ENCODE measurements around the gene TMEM247.
"Not testable (repeated sequence)": the region's sequence is repeated elsewhere in the genome, so short reads cannot be mapped to it uniquely, and the experiment has no call there.

Gene TMEM247

DNA sequence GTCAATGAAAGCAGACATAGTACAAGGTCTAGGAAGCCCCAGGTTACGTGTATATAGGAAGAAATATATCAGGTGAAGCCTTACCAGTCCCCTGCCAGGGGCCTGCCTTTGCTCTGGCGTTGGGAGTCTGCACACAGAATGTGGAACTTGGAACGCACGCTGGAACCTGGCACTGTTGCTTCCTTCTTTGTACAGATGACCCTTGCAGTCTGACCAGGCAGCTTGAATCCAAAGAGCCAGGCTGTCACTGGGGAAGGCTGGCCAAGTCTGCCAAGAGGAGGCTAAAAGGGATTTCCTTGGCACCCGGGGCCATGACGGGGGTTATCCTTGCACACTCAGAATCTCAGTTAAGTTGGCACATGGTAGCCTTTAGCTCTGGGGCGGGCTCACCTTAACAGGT lies 39.5 kb downstream of the TMEM247 start:
- DNase-seq, result no peak

- no peak for DNase-seq
Measured at GRCh38 chr2:46519265-46519664, 39.9 kb downstream of the TMEM247 start.

- no peak for DNase-seq
Measured at GRCh38 chr2:46520130-46520711, 40.9 kb downstream of the TMEM247 start.

DNA sequence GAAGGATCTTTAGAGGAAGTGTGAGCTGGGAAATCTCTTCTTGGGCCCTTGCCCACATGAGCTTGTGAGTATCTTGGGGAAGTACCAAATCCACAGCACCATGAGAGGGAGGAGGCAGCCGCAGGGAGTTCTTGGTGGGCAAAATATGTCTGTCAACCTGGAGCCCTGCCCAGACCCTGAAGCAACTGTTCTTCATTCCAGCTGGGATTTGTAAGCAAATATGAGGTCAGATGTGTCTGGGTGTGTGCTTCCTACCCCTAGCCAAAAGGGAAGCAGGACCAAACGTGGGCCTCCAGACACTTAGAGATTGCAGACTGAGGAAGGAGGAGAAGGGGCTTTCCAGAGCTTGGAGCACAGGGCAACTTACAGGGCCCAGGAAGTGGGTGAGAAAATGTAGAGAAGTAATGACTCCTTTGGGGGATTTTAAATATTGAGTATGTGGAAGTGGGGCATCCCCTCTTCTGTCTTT lies 41.9 kb downstream of the TMEM247 start:
- DNase-seq, result no peak

DNA sequence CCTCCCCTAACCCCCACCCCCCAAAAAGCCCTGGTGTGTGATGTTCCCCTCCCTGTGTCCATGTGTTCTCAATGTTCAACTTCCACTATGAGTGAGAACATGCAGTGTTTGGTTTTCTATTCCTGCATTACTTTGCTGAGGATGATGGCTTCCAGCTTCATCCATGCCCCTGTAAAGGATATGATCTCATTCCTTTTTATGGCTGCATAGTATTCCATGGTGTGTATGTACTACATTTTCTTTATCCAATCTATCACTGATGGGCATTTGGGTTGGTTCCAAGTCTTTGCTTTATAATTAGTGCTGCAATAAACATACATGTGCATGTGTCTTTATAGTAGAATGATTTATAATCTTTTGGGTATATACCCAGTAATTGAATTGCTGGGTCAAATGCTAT lies 43.0 kb downstream of the TMEM247 start:
- not testable (repeated sequence) for DNase-seq

DNA sequence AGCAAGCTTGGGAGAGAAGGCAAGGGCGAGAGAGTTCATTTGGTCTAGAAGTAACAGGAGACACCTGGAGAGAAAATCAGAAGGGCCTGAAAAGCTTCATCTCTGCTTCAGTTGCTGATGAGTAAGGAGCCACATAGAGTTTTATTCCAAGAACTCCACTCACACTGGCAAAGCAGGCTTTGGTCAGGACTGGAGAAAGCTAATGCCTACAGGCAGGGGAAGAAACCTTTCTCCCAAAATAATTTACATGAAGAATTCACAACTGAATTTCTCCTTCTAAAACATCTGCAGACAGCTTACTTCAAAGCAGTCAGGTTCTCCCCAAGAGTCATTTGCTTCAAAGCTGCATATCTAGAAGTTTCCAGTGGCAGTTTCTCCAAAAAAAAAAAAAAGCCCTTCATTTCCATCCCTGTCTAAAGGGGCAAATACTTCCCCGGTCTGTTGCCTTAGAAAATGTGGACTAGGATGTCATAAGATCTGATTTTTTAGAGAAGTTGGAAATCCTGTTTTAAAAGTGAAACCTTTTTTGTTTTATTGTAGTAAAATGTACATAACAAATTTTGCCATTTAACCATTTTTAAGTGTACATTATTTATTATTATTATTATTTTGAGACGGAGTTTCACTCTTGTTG lies 46.3 kb downstream of the TMEM247 start:
- DNase-seq, result no peak

GRCh38 chr2:46528880-46529279 lies 49.5 kb downstream of the TMEM247 start:
- no peak for DNase-seq

GRCh38 chr2:46530639-46531038 lies 51.3 kb downstream of the TMEM247 start:
- DNase-seq, result no peak

DNA sequence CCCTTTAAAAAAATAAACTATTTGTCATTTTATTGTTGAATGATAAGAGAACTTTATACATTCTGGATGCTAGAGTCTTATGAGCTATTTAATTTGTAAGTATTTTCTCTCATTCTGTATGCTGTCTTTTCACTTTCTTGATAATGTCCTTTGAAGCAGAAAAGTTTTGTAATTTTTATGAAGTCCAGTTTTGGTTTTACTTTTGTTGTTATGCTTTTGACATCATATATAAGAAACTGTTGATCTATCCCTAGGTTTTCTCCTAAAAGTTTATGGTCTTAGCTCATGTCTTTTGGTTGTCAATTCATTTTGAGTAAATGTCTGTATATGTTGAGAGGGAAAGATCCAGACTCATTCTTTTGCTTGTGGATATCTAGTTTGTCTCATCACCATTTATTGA lies 52.5 kb downstream of the TMEM247 start:
- DNase-seq, result no peak

Measured in AML-193 (cell line).